ENCODE measurements around the gene FITM2. TPM values are rescaled to one million over a fixed set of nuclear protein-coding genes. Genes with fewer than 3 reads are reported as not detected.
A peak's percentile ranks its signal among the peaks of the same experiment; 100 is the strongest.

FITM2 gene
- polyA plus RNA-seq, 1 of the 3 experiments (the other 2 are of a cell fraction) = 3.6 TPM

- POLR2A ChIA-PET = no interaction called here
- WGBS (ENCODE audit: low lambda C conversion rate) = 65% methylated on average over 2 of the region's 3 CpGs
These were observed 57.5 kb downstream of the FITM2 start for GRCh38 chr20:44253528-44253927.

More at GRCh38 chr20:44253528-44253927, 57.5 kb downstream of the FITM2 start:
- Histone ChIP-seq H4K20me1 (ENCODE audit: insufficient read depth) (no peaks in the 10 kb centered on the region), H2AFZ (ENCODE audit: low read depth) (no peak overlapping the region), H3K9me2 (no peaks in the 10 kb centered on the region), H3K4me1 (ENCODE audit: control insufficient read depth in 1 of 2, insufficient read depth in 2 of 2, low read depth in 1 of 2, low read length in 1 of 2) (no peaks in the 10 kb centered on the region), H3K4me2 (no peak overlapping the region), H3K9ac (no peak overlapping the region), H3K36me3 (replicated peaks in 1 of 2; ENCODE audit: control insufficient read depth in 1 of 2, insufficient read depth in 2 of 2, low read length in 1 of 2) (no peaks in the 10 kb centered on the region), H3F3A (replicated peaks; ENCODE audit: insufficient read depth) (no peaks in the 10 kb centered on the region), H3K27ac (ENCODE audit: low read depth in 2 of 2, low read length in 1 of 2) (no peak overlapping the region), H3K79me2 (ENCODE audit: insufficient read depth) (no peaks in the 10 kb centered on the region), H3K27me3 (ENCODE audit: insufficient read depth) (no peaks in the 10 kb centered on the region), H3K4me3 (ENCODE audit: low read depth in 2 of 2, low read length in 1 of 2) (no peak overlapping the region), H3K9me3 (no peaks in the 10 kb centered on the region)
- no peak for TF ChIP-seq TCF12 (IDR thresholded peaks at IDR 0.05)
- no peak for TF ChIP-seq RCOR1 (IDR thresholded peaks at IDR 0.05; ENCODE audit: low read length)
- TF ChIP-seq NRF1 (IDR thresholded peaks at IDR 0.05; ENCODE audit: low read depth, low read length) = no peak
- TF ChIP-seq FOSL2 (IDR thresholded peaks at IDR 0.05; ENCODE audit: borderline replicate concordance, low read depth) = no peak
- peak; percentile 55 for DNase-seq
- CTCF ChIA-PET = interaction anchor here (1.0 to 3.5 kb wide), 3 partner anchors 9 to 131 kb away, joined by 3 to 18 read pairs (median 3); partner anchors contain the start of gene FITM2

Small RNA genes within 50 kb of the gene (small RNA-seq; reads per million reads assigned to genes)
- 0 reads per million in 7 experiments for gene RF00019

Other genes with a start within 250 kb of the FITM2 start
- 0.67 and 0.75 TPM in 2 replicates for gene JPH2, start 124.0 kb downstream of the FITM2 start, polyA plus RNA-seq (2012; rRNA removed)
- 22.3 and 31.0 TPM in 2 replicates for gene OSER1, start 100.4 kb downstream of the FITM2 start, polyA plus RNA-seq (2012; rRNA removed)
- gene GDAP1L1, start 63.9 kb downstream of the FITM2 start, polyA plus RNA-seq (2012; rRNA removed) = 0.30 and 0.55 TPM in 2 replicates
- gene R3HDML, start 25.8 kb upstream of the FITM2 start, polyA plus RNA-seq (2012; rRNA removed) = not detected in 2 replicates
- gene HNF4A, start 44.5 kb upstream of the FITM2 start, polyA plus RNA-seq (2012; rRNA removed) = not detected in 2 replicates
- 4.9 and 5.7 TPM in 2 replicates for gene TTPAL, start 164.7 kb upstream of the FITM2 start, polyA plus RNA-seq (2012; rRNA removed)
- gene SERINC3, start 210.9 kb upstream of the FITM2 start, polyA plus RNA-seq (2012; rRNA removed) = 105 and 173 TPM in 2 replicates